K562 (cell line): ENCODE measurements around the gene GMPR. TPM values are rescaled to one million over a fixed set of nuclear protein-coding genes. Genes with fewer than 3 reads are reported as not detected.

ENCODE experiments used
- CAMTA2 ChIP-seq: fragments of 250-450 bp; sonication (Bioruptor Pico); conservative IDR thresholded peaks from 2 replicates; pipeline ENCODE4 v1.5.1; 2022
- CCAR2 ChIP-seq: fragments of 200-400 bp; formaldehyde crosslinking; IDR thresholded peaks from 2 replicates; pipeline ENCODE4 v1.6.1; 2017; ENCODE audit warnings: mild to moderate bottlenecking, low read depth, low read length
- MEF2A ChIP-seq: IDR thresholded peaks from 2 replicates; pipeline ENCODE4 v1.6.1; 2011; ENCODE audit warnings: low read depth, mild to moderate bottlenecking, low read length, moderate library complexity; ENCODE audit not compliant: control insufficient read depth
- POLR3A ChIP-seq: IDR thresholded peaks from 2 replicates; pipeline ENCODE4 v1.6.1; 2011; ENCODE audit warnings: borderline replicate concordance, mild to moderate bottlenecking, moderate library complexity; ENCODE audit not compliant: insufficient read length, insufficient read depth; ENCODE audit errors: extremely low read depth
- RAD21 ChIP-seq, 2 experiments: fragments of 250-450 bp in 1 of 2; fragments of 450-650 bp in 1 of 2; sonication (Bioruptor Pico) in 1 of 2; formaldehyde crosslinking in 1 of 2; IDR thresholded peaks in 1 of 2; conservative IDR thresholded peaks in 1 of 2; 2 replicates each; pipeline versions ENCODE4 v1.4.0 to v1.8.0; 2020 to 2022; ENCODE audit warnings: mild to moderate bottlenecking in 2 of 2, moderate library complexity in 1 of 2
- SAFB ChIP-seq: fragments of 200-400 bp; formaldehyde crosslinking; IDR thresholded peaks from 2 replicates; pipeline ENCODE4 v1.6.1; 2017; ENCODE audit warnings: low read depth, low read length, borderline replicate concordance
- SMAD1 ChIP-seq: fragments of 150-350 bp; IDR thresholded peaks from 2 replicates; pipeline ENCODE4 v1.6.1; 2014; ENCODE audit warnings: low read length, low read depth; ENCODE audit not compliant: partially characterized antibody
- SOX6 ChIP-seq: fragments of 450-650 bp; IDR thresholded peaks from 2 replicates; pipeline ENCODE4 v1.6.1; 2014; ENCODE audit warnings: mild to moderate bottlenecking
- U2AF1 ChIP-seq: fragments of 200-400 bp; formaldehyde crosslinking; optimal IDR thresholded peaks from 2 replicates; pipeline ENCODE3; 2017; ENCODE audit warnings: mild to moderate bottlenecking, low read depth, low read length, moderate library complexity
- WHSC1 ChIP-seq: IDR thresholded peaks from one replicate; pipeline ENCODE4 v1.6.1; 2012; ENCODE audit warnings: low read length, control low read depth, inconsistent platforms
- ZFP1 ChIP-seq: fragments of 450-650 bp; formaldehyde crosslinking; IDR thresholded peaks from 2 replicates; pipeline ENCODE4 v1.4.0; 2020; ENCODE audit warnings: mild to moderate bottlenecking, mixed read lengths
- ZNF12 ChIP-seq: sonication (generic); formaldehyde crosslinking; IDR thresholded peaks from 2 replicates; pipeline ENCODE4 v1.4.0; 2020; ENCODE audit warnings: mild to moderate bottlenecking, missing genetic modification reagents
- polyA plus RNA-seq, 8 experiments: library from polyadenylated mRNA; depleted of rRNA in 4 of 8; stranded (reverse) in 5 of 8; unstranded in 3 of 8; fragments of >200 nt; fragmentation: Nextera tagmentation in 2 of 8; fragmentation: Illumina TruSeq in 1 of 8; extraction: Ambion mirVana in 2 of 8; extraction: Trizol in 1 of 8; gene quantifications; 2 replicates each; pipeline versions ENCODE4 v1.2.1 to v1.2.3, GENCODE V29; 2011 to 2014; ENCODE audit warnings: inconsistent platforms in 1 of 8, missing spikeins in 1 of 8
- total RNA-seq, 7 experiments: library from RNA; depleted of rRNA in 6 of 7; stranded (reverse); fragments of >200 nt in 6 of 7; fragmentation: Illumina TruSeq in 2 of 7; extraction: Trizol in 2 of 7; gene quantifications; 2 replicates each; pipeline versions ENCODE4 v1.2.1 to v1.2.3, GENCODE V29; 2011 to 2021; ENCODE audit warnings: low replicate concordance in 1 of 7
- TF ChIP-seq, protein P1 (sequence below): fragments of 450-650 bp; formaldehyde crosslinking; IDR thresholded peaks from 2 replicates; pipeline ENCODE4 v1.4.0; 2022; ENCODE audit warnings: missing genetic modification characterization
- TF ChIP-seq, protein P2 (sequence below): fragments of 250-450 bp; sonication (Bioruptor Pico); IDR thresholded peaks from 2 replicates; pipeline ENCODE4 v1.4.0; 2020; ENCODE audit warnings: mild to moderate bottlenecking
- TF ChIP-seq, protein P3 (sequence below): fragments of 250-450 bp; sonication (Bioruptor Pico); IDR thresholded peaks from 2 replicates; pipeline ENCODE4 v1.9.0; 2021; ENCODE audit warnings: mild to moderate bottlenecking, inconsistent platforms
- TF ChIP-seq, protein P4 (sequence below): fragments of 250-450 bp; sonication (Bioruptor Pico); IDR thresholded peaks from 2 replicates; pipeline ENCODE4 v1.5.0; 2021
- TF ChIP-seq, protein P5 (sequence below): fragments of 450-650 bp; formaldehyde crosslinking; IDR thresholded peaks from 2 replicates; pipeline ENCODE4 v1.4.0; 2022; ENCODE audit warnings: mild to moderate bottlenecking, moderate library complexity
- TF ChIP-seq, protein P6 (sequence below): fragments of 450-650 bp; formaldehyde crosslinking; IDR thresholded peaks from 2 replicates; pipeline ENCODE4 v1.4.0; 2020; ENCODE audit warnings: mild to moderate bottlenecking, moderate library complexity

Gene GMPR
- total and polyA plus RNA-seq, 9 of the 15 experiments (the other 6 are each of a cell fraction or from before 2014, with no cell fraction given): 34.6 to 83.7 (median 49.8) TPM

DNA sequence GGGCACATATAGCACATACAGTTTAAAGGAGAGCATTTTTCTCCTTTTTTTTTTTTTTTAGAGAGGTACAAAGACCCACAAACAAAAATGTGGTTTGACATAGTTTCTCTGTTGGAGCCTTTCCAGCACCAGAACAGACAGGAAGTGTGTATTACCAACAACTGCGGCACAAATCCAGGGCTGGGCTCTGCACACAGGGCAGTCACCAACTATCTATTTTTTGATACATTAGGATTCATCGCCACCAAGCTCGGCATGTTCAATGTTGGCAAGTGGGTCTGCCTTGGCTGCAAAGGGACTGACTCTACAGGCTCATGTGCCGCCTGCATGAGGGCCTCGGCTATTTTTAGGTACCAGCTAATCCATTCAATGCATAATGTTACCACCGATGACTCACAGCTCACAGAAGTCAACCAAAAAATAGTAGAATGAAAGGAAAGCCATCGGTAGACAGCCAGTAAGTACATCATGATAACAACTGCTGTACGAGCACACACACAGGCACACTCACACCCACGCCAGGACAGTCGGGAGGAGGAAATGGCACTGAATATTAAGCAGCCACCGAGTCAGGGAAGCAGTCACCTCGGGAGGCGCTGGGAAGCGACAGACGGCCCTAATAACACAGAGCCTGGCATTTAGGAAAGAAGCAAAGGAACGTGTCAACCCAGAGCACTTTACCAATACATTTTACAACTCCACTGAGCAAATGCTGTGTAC, 81.6 kb downstream of the GMPR start (continued):
- TF ChIP-seq, protein P1, sequence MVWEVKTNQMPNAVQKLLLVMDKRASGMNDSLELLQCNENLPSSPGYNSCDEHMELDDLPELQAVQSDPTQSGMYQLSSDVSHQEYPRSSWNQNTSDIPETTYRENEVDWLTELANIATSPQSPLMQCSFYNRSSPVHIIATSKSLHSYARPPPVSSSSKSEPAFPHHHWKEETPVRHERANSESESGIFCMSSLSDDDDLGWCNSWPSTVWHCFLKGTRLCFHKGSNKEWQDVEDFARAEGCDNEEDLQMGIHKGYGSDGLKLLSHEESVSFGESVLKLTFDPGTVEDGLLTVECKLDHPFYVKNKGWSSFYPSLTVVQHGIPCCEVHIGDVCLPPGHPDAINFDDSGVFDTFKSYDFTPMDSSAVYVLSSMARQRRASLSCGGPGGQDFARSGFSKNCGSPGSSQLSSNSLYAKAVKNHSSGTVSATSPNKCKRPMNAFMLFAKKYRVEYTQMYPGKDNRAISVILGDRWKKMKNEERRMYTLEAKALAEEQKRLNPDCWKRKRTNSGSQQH (CRISPR knock-in tag): no peak
- TF ChIP-seq ZNF12 (CRISPR knock-in tag) (peak; percentile 21; the same call in 1 of the 2 replicates), SMAD1 (no peak), RAD21 (CRISPR knock-in tag; conservative IDR thresholded peaks at IDR 0.05 in 1 of 2, IDR thresholded peaks at IDR 0.05 in 1 of 2) (no peak), MEF2A (peak; percentile 99), SOX6 (peak; percentile 85), CAMTA2 (CRISPR knock-in tag) (no peak), ZFP1 (CRISPR knock-in tag) (0 out of 2 replicates have a peak, but pooled peaks have one; percentile 7), POLR3A (no peak), U2AF1 (no peak), CCAR2 (no peak), WHSC1 (no peak), SAFB (no peak)
- TF ChIP-seq, protein P2, sequence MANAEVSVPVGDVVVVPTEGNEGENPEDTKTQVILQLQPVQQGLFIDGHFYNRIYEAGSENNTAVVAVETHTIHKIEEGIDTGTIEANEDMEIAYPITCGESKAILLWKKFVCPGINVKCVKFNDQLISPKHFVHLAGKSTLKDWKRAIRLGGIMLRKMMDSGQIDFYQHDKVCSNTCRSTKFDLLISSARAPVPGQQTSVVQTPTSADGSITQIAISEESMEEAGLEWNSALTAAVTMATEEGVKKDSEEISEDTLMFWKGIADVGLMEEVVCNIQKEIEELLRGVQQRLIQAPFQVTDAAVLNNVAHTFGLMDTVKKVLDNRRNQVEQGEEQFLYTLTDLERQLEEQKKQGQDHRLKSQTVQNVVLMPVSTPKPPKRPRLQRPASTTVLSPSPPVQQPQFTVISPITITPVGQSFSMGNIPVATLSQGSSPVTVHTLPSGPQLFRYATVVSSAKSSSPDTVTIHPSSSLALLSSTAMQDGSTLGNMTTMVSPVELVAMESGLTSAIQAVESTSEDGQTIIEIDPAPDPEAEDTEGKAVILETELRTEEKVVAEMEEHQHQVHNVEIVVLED: no peak
- TF ChIP-seq, protein P3, sequence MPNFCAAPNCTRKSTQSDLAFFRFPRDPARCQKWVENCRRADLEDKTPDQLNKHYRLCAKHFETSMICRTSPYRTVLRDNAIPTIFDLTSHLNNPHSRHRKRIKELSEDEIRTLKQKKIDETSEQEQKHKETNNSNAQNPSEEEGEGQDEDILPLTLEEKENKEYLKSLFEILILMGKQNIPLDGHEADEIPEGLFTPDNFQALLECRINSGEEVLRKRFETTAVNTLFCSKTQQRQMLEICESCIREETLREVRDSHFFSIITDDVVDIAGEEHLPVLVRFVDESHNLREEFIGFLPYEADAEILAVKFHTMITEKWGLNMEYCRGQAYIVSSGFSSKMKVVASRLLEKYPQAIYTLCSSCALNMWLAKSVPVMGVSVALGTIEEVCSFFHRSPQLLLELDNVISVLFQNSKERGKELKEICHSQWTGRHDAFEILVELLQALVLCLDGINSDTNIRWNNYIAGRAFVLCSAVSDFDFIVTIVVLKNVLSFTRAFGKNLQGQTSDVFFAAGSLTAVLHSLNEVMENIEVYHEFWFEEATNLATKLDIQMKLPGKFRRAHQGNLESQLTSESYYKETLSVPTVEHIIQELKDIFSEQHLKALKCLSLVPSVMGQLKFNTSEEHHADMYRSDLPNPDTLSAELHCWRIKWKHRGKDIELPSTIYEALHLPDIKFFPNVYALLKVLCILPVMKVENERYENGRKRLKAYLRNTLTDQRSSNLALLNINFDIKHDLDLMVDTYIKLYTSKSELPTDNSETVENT: no peak
- TF ChIP-seq, protein P4, sequence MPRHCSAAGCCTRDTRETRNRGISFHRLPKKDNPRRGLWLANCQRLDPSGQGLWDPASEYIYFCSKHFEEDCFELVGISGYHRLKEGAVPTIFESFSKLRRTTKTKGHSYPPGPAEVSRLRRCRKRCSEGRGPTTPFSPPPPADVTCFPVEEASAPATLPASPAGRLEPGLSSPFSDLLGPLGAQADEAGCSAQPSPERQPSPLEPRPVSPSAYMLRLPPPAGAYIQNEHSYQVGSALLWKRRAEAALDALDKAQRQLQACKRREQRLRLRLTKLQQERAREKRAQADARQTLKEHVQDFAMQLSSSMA (CRISPR knock-in tag): no peak
- TF ChIP-seq, protein P5, sequence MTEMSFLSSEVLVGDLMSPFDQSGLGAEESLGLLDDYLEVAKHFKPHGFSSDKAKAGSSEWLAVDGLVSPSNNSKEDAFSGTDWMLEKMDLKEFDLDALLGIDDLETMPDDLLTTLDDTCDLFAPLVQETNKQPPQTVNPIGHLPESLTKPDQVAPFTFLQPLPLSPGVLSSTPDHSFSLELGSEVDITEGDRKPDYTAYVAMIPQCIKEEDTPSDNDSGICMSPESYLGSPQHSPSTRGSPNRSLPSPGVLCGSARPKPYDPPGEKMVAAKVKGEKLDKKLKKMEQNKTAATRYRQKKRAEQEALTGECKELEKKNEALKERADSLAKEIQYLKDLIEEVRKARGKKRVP: no peak
- TF ChIP-seq, protein P6, sequence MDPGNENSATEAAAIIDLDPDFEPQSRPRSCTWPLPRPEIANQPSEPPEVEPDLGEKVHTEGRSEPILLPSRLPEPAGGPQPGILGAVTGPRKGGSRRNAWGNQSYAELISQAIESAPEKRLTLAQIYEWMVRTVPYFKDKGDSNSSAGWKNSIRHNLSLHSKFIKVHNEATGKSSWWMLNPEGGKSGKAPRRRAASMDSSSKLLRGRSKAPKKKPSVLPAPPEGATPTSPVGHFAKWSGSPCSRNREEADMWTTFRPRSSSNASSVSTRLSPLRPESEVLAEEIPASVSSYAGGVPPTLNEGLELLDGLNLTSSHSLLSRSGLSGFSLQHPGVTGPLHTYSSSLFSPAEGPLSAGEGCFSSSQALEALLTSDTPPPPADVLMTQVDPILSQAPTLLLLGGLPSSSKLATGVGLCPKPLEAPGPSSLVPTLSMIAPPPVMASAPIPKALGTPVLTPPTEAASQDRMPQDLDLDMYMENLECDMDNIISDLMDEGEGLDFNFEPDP (CRISPR knock-in tag): no peak
